ENCODE measurements around the gene GAP43.

GRCh38 chr3:115688418-115688817 lies 65.1 kb downstream of the GAP43 start:
- TF ChIP-seq POLR2A (IDR thresholded peaks at IDR 0.05; ENCODE audit: extremely low read depth, insufficient read length) = no peak
- TF ChIP-seq, protein P1, sequence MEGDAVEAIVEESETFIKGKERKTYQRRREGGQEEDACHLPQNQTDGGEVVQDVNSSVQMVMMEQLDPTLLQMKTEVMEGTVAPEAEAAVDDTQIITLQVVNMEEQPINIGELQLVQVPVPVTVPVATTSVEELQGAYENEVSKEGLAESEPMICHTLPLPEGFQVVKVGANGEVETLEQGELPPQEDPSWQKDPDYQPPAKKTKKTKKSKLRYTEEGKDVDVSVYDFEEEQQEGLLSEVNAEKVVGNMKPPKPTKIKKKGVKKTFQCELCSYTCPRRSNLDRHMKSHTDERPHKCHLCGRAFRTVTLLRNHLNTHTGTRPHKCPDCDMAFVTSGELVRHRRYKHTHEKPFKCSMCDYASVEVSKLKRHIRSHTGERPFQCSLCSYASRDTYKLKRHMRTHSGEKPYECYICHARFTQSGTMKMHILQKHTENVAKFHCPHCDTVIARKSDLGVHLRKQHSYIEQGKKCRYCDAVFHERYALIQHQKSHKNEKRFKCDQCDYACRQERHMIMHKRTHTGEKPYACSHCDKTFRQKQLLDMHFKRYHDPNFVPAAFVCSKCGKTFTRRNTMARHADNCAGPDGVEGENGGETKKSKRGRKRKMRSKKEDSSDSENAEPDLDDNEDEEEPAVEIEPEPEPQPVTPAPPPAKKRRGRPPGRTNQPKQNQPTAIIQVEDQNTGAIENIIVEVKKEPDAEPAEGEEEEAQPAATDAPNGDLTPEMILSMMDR (IDR thresholded peaks at IDR 0.05; ENCODE audit: low read depth, low read length) = no peak
- no peak for TF ChIP-seq MYC (IDR thresholded peaks at IDR 0.05; ENCODE audit: low read depth, low read length)
- TF ChIP-seq, protein P2, sequence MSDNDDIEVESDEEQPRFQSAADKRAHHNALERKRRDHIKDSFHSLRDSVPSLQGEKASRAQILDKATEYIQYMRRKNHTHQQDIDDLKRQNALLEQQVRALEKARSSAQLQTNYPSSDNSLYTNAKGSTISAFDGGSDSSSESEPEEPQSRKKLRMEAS (IDR thresholded peaks at IDR 0.05; ENCODE audit: low read depth, low read length) = no peak
